Stimulated activated CD4-positive, alpha-beta T cell treated with anti-CD3 and anti-CD28 coated beads, Interleukin-1b, Interleukin-23, amount 100 ng/mL, for 1 hour (primary cell): ENCODE results near the gene CFAP92.
"Not testable (repeated sequence)": the region's sequence is repeated elsewhere in the genome, so short reads cannot be mapped to it uniquely, and the experiment has no call there.

Experiments
- DNase-seq, 2 donors: peaks; one replicate each; pipeline ENCODE4 v3.0.0-alpha.2; 2020; ENCODE audit warnings: low read depth in 2 of 2

The CFAP92 gene

GRCh38 chr3:128864849-128865804 lies 128.7 kb downstream of the CFAP92 start:
- DNase-seq, result not testable (repeated sequence)

- DNase-seq, result no peak
Observed at GRCh38 chr3:128864351-128864811, 129.5 kb downstream of the CFAP92 start.

DNA sequence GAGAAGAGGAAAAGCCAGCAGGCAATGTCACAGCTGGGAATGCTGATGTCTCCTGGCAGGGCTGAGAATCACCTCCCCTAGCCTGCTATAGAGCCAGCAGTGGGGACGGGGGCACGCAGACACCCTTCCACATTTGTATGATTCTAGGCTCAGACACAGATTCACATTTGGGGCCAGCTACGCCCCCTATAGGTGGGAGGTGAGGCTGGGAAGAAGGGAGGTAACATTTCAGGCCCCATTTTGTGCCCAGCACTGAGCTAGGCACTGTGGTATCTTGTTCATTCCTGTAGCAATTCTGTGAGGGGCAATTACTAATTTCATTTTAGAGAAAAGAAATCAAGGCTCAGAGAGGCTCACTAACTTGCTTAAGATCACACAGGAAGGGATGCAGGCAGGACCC lies 130.3 kb downstream of the CFAP92 start:
- no peak for DNase-seq

GRCh38 chr3:128861491-128861890 lies 132.4 kb downstream of the CFAP92 start:
- DNase-seq, result no peak
